GM12878 (cell line): Measurements from ENCODE around the gene ARID5B.

Experiments
- CTCF ChIP-seq, 3 experiments: IDR thresholded peaks in 2 of 3; conservative IDR thresholded peaks in 1 of 3; 2 replicates each; pipeline ENCODE4 v1.5.1; 2011; ENCODE audit warnings: low read depth in 3 of 3, low read length in 3 of 3, mild to moderate bottlenecking in 3 of 3, control low read depth in 2 of 3, moderate library complexity in 2 of 3, inconsistent platforms in 1 of 3, mixed read lengths in 1 of 3; ENCODE audit not compliant: control insufficient read depth in 2 of 3, insufficient read depth in 1 of 3; ENCODE audit errors: extremely low read depth in 1 of 3
- POLR2AphosphoS5 ChIP-seq: IDR thresholded peaks from 2 replicates; pipeline ENCODE4 v1.6.1; 2011; ENCODE audit warnings: mild to moderate bottlenecking, low read length, inconsistent platforms

- TF ChIP-seq POLR2AphosphoS5: no peak
- no peak for TF ChIP-seq CTCF (IDR thresholded peaks at IDR 0.05 in 2 of 3, conservative IDR thresholded peaks at IDR 0.05 in 1 of 3; ENCODE audit: control insufficient read depth in 2 of 3, extremely low read depth in 1 of 3, insufficient read depth in 1 of 3, low read depth in 3 of 3, low read length in 3 of 3)
Measured at GRCh38 chr10:62082729-62083411, 181.4 kb downstream of the ARID5B start.
